SK-N-SH (cell line): Measurements from ENCODE around the gene GPD1. TPM values are rescaled to one million over a fixed set of nuclear protein-coding genes. Genes with fewer than 3 reads are reported as not detected.

Experiments used
- CTCF ChIA-PET: fragments of 300-600, 350-600 bp; formaldehyde crosslinking; extraction: SDS; loops from one replicate; lab custom pipeline; 2021; lab: Yijun Ruan, JAX
- POLR2A ChIA-PET: fragments of 350-600 bp; sonication (Branson Sonifier 250); formaldehyde crosslinking; extraction: SDS; loops from one replicate; lab custom pipeline; 2020; ENCODE audit warnings: antibody characterized with exemption, inconsistent platforms; lab: Yijun Ruan, JAX
- DNase-seq: peaks from one replicate; pipeline ENCODE4 v3.0.0; 2012
- H2AFZ ChIP-seq: fragments of 200-600 bp; sonication (generic); 2 replicates; pipeline ENCODE4 v1.8.1; 2016; ENCODE audit warnings: antibody characterized with exemption, mild to moderate bottlenecking, low read depth
- H3F3A ChIP-seq: fragments of 200-600 bp; sonication (generic); replicated peaks from 2 replicates; pipeline ENCODE3; 2016; ENCODE audit warnings: antibody characterized with exemption, mild to moderate bottlenecking; ENCODE audit not compliant: insufficient read depth
- H3K27ac ChIP-seq, 2 experiments: fragments of 200-500 bp in 1 of 2; fragments of 200-600 bp in 1 of 2; sonication (Bioruptor generic) in 1 of 2; sonication (generic), shearing (Covaris generic) in 1 of 2; 2 replicates each; pipeline versions ENCODE4 v1.5.1 to v1.6.1; 2014 to 2016; ENCODE audit warnings: low read depth in 2 of 2, inconsistent platforms in 1 of 2, low read length in 1 of 2, mild to moderate bottlenecking in 1 of 2, mixed read lengths in 1 of 2
- H3K27me3 ChIP-seq: fragments of 200-600 bp; sonication (generic), shearing (Covaris generic); 2 replicates; pipeline ENCODE4 v1.6.1; 2016; ENCODE audit warnings: mixed run types; ENCODE audit not compliant: insufficient read depth
- H3K36me3 ChIP-seq, 2 experiments: fragments of 200-500 bp in 1 of 2; fragments of 200-600 bp in 1 of 2; sonication (Bioruptor generic) in 1 of 2; sonication (generic) in 1 of 2; replicated peaks in 1 of 2; 2 replicates each; pipeline versions ENCODE3 to v1.5.1; 2014 to 2016; ENCODE audit warnings: low read length in 1 of 2, mild to moderate bottlenecking in 1 of 2; ENCODE audit not compliant: insufficient read depth in 2 of 2, control insufficient read depth in 1 of 2
- H3K4me1 ChIP-seq, 2 experiments: fragments of 200-500 bp in 1 of 2; fragments of 200-600 bp in 1 of 2; sonication (Bioruptor generic) in 1 of 2; sonication (generic), shearing (Covaris generic) in 1 of 2; 2 replicates each; pipeline versions ENCODE4 v1.5.1 to v1.6.1; 2014 to 2016; ENCODE audit warnings: low read depth in 1 of 2, low read length in 1 of 2, mixed run types in 1 of 2; ENCODE audit not compliant: insufficient read depth in 2 of 2, control insufficient read depth in 1 of 2
- H3K4me2 ChIP-seq: fragments of 200-600 bp; sonication (generic), shearing (Covaris generic); 2 replicates; pipeline ENCODE4 v1.6.1; 2017; ENCODE audit warnings: mixed run types
- H3K4me3 ChIP-seq, 2 experiments: fragments of 200-500 bp in 1 of 2; fragments of 200-600 bp in 1 of 2; sonication (Bioruptor generic) in 1 of 2; sonication (generic), shearing (Covaris generic) in 1 of 2; 2 replicates each; pipeline versions ENCODE4 v1.5.1 to v1.8.1; 2014 to 2016; ENCODE audit warnings: low read depth in 2 of 2, inconsistent platforms in 1 of 2, low read length in 1 of 2, mild to moderate bottlenecking in 1 of 2, mixed read lengths in 1 of 2, moderate library complexity in 1 of 2
- H3K79me2 ChIP-seq: fragments of 200-600 bp; sonication (generic); 2 replicates; pipeline ENCODE4 v1.8.1; 2017; ENCODE audit warnings: mild to moderate bottlenecking; ENCODE audit not compliant: insufficient read depth
- H3K9ac ChIP-seq: fragments of 200-600 bp; sonication (generic); 2 replicates; pipeline ENCODE4 v1.6.1; 2017; ENCODE audit warnings: mixed run types
- H3K9me2 ChIP-seq: fragments of 200-600 bp; sonication (generic); 2 replicates; pipeline ENCODE4 v1.6.1; 2017; ENCODE audit warnings: mixed run types
- H3K9me3 ChIP-seq: fragments of 200-600 bp; sonication (generic); 2 replicates; pipeline ENCODE4 v1.6.1; 2017; ENCODE audit warnings: mixed run types, mild to moderate bottlenecking, moderate library complexity
- H4K20me1 ChIP-seq: fragments of 200-600 bp; sonication (generic); 2 replicates; pipeline ENCODE4 v1.6.1; 2017; ENCODE audit warnings: mild to moderate bottlenecking, mixed run types; ENCODE audit not compliant: insufficient read depth
- CHD2 ChIP-seq: fragments of 150-350 bp; IDR thresholded peaks from 2 replicates; pipeline ENCODE4 v1.6.1; 2018; ENCODE audit warnings: low read length; ENCODE audit not compliant: partially characterized antibody
- ELF1 ChIP-seq: IDR thresholded peaks from 2 replicates; pipeline ENCODE4 v1.4.0; 2012
- EP300 ChIP-seq, 2 experiments: IDR thresholded peaks; 2 replicates each; pipeline versions ENCODE4 v1.4.0 to v1.6.1; 2012; ENCODE audit warnings: borderline replicate concordance in 1 of 2, low read depth in 1 of 2, low read length in 1 of 2
- FOSL2 ChIP-seq: IDR thresholded peaks from 2 replicates; pipeline ENCODE4 v1.4.0; 2012; ENCODE audit warnings: low read depth, mild to moderate bottlenecking, moderate library complexity, borderline replicate concordance
- FOXM1 ChIP-seq: IDR thresholded peaks from 2 replicates; pipeline ENCODE4 v1.4.0; 2012; ENCODE audit warnings: low read depth, mild to moderate bottlenecking
- GATA2 ChIP-seq: sonication (generic); formaldehyde crosslinking; IDR thresholded peaks from 2 replicates; pipeline ENCODE4 v1.5.0; 2020; ENCODE audit warnings: mild to moderate bottlenecking, missing genetic modification reagents
- JUND ChIP-seq: IDR thresholded peaks from 2 replicates; pipeline ENCODE4 v1.4.0; 2012
- MAX ChIP-seq: IDR thresholded peaks from 2 replicates; pipeline ENCODE4 v1.4.0; 2012; ENCODE audit warnings: low read depth
- MEF2A ChIP-seq: IDR thresholded peaks from 2 replicates; pipeline ENCODE4 v1.4.0; 2012; ENCODE audit warnings: low read depth, borderline replicate concordance
- NFIC ChIP-seq: IDR thresholded peaks from 2 replicates; pipeline ENCODE4 v1.4.0; 2012; ENCODE audit warnings: borderline replicate concordance
- PBX3 ChIP-seq: IDR thresholded peaks from 2 replicates; pipeline ENCODE4; 2012
- POLR2AphosphoS5 ChIP-seq: IDR thresholded peaks from 2 replicates; pipeline ENCODE4 v1.6.1; 2012; ENCODE audit warnings: low read depth, low read length
- RAD21 ChIP-seq: IDR thresholded peaks from 2 replicates; pipeline ENCODE4 v1.6.1; 2012; ENCODE audit warnings: mild to moderate bottlenecking, low read length
- RCOR1 ChIP-seq: fragments of 150-350 bp; IDR thresholded peaks from 2 replicates; pipeline ENCODE4 v1.6.1; 2017; ENCODE audit warnings: antibody characterized with exemption, low read length
- RXRA ChIP-seq: IDR thresholded peaks from 2 replicates; pipeline ENCODE4 v1.4.0; 2012; ENCODE audit warnings: low read depth, mild to moderate bottlenecking, borderline replicate concordance
- TCF12 ChIP-seq: IDR thresholded peaks from 2 replicates; pipeline ENCODE4 v1.4.0; 2012
- USF1 ChIP-seq: IDR thresholded peaks from 2 replicates; pipeline ENCODE4 v1.4.0; 2012; ENCODE audit warnings: low read depth, borderline replicate concordance
- USF2 ChIP-seq: fragments of 150-350 bp; IDR thresholded peaks from 2 replicates; pipeline ENCODE4 v1.6.1; 2017; ENCODE audit warnings: antibody characterized with exemption, low read length, low read depth, borderline replicate concordance
- YY1 ChIP-seq: IDR thresholded peaks from 2 replicates; pipeline ENCODE4 v1.4.0; 2012; ENCODE audit warnings: low read depth, mild to moderate bottlenecking
- ZBTB33 ChIP-seq: IDR thresholded peaks from 2 replicates; pipeline ENCODE4 v1.4.0; 2012; ENCODE audit warnings: low read depth, borderline replicate concordance
- WGBS: methylation state at CpG from one replicate; pipeline ENCODE4 v1.1.6; 2017; ENCODE audit warnings: low lambda C conversion rate; 5-methylcytosine and 5-hydroxymethylcytosine counted together
- polyA plus RNA-seq, 3 experiments: library from polyadenylated mRNA; depleted of rRNA; stranded (reverse); fragments of >200 nt; gene quantifications; 2 replicates each; pipeline ENCODE4 v1.2.3, GENCODE V29; 2012

The GPD1 gene
- polyA plus RNA-seq, 1 of the 3 experiments (the other 2 are of a cell fraction), result 0.07 TPM

- Histone ChIP-seq H3K27me3 (no peaks in the 10 kb centered on the region), H3K27ac (no peak overlapping the region), H3K9me2 (no peaks in the 10 kb centered on the region), H4K20me1 (no peaks in the 10 kb centered on the region), H3K4me1 (peaks cover 0 to 8% of the 10 kb centered on the region in 2 experiments; a peak in 1 of 4 replicates), H3K79me2 (no peaks in the 10 kb centered on the region), H3K9ac (no peak overlapping the region), H3K36me3 (peaks cover 63 to 64% of the 10 kb centered on the region in 2 experiments), H2AFZ (no peak overlapping the region), H3K4me2 (no peak overlapping the region), H3K9me3 (no peaks in the 10 kb centered on the region), H3K4me3 (no peak overlapping the region), H3F3A (peaks cover 39% of the 10 kb centered on the region)
- TF ChIP-seq RXRA (no peak), MAX (no peak), ELF1 (no peak), NFIC (no peak), PBX3 (no peak), USF2 (no peak), EP300 (IDR thresholded peaks at IDR 0.05; ENCODE audit: borderline replicate concordance in 1 of 2, low read depth in 1 of 2, low read length in 1 of 2) (no peak), USF1 (no peak), POLR2AphosphoS5 (no peak), RAD21 (no peak), CHD2 (no peak), GATA2 (CRISPR knock-in tag) (no peak), JUND (no peak), FOXM1 (no peak)
- CTCF ChIA-PET, result interaction anchor here (1.0 to 12.3 kb wide), 6 partner anchors 9 to 152 kb away, joined by 3 to 96 read pairs (median 5); partner anchors contain the start of genes COX14 and SMARCD1
- DNase-seq, result no peak
- WGBS, result 85% methylated on average over 6 of the region's 6 CpGs
- POLR2A ChIA-PET, result interaction anchor here (1.2 kb wide), 1 partner anchor 13 kb away, joined by 5 read pairs; the partner anchor contains the start of gene SMARCD1
These were observed 5.9 kb upstream of the GPD1 start for GRCh38 chr12:50097952-50098351.

- POLR2A ChIA-PET, result interaction anchor here (1.1 to 1.5 kb wide), 3 partner anchors 9 to 15 kb away, joined by 4 to 5 read pairs (median 5); partner anchors contain the start of genes COX14 and SMARCD1
- H3K9me3 ChIP-seq, result no peaks in the 10 kb centered on the region
- TF ChIP-seq FOSL2 (no peak), RCOR1 (no peak), RAD21 (no peak), USF1 (no peak), TCF12 (no peak), YY1 (no peak), JUND (no peak), NFIC (no peak), EP300 (IDR thresholded peaks at IDR 0.05; ENCODE audit: borderline replicate concordance in 1 of 2, low read depth in 1 of 2, low read length in 1 of 2) (no peak), ZBTB33 (no peak), USF2 (no peak), ELF1 (no peak), MEF2A (no peak)
These were observed 4.4 kb upstream of the GPD1 start for GRCh38 chr12:50099302-50100008.

More at GRCh38 chr12:50099302-50100008, 4.4 kb upstream of the GPD1 start:
- peaks cover 39% of the 10 kb centered on the region for H3F3A ChIP-seq
- no peak overlapping the region for H3K4me2 ChIP-seq
- no peak overlapping the region for H3K27ac ChIP-seq
- peaks cover 0 to 23% of the 10 kb centered on the region in 2 experiments; a peak in 1 of 4 replicates for H3K4me1 ChIP-seq
- no peak overlapping the region for H2AFZ ChIP-seq
- H3K79me2 ChIP-seq, result no peaks in the 10 kb centered on the region
- no peaks in the 10 kb centered on the region for H3K27me3 ChIP-seq
- H3K36me3 ChIP-seq, result peaks cover 51 to 56% of the 10 kb centered on the region in 2 experiments
- H3K4me3 ChIP-seq, result no peak overlapping the region
- CTCF ChIA-PET, result interaction anchor here (0.5 to 12.3 kb wide), 5 partner anchors 12 to 215 kb away, joined by 3 to 96 read pairs (median 5); partner anchors contain the start of genes COX14 and SMARCD1
- H4K20me1 ChIP-seq, result no peaks in the 10 kb centered on the region
- no peak for DNase-seq
- H3K9me2 ChIP-seq, result no peaks in the 10 kb centered on the region
- WGBS, result 71% methylated on average over 5 of the region's 5 CpGs
- H3K9ac ChIP-seq, result no peak overlapping the region
